GM19238 (cell line): ENCODE results near the gene SEMA5A.

Source experiments
- DNase-seq: peaks from one replicate; pipeline ENCODE4 v3.0.0; 2011; ENCODE audit warnings: low spot score; ENCODE audit not compliant: insufficient read length

SEMA5A gene

GRCh38 chr5:9033524-9033923 lies 512.4 kb downstream of the SEMA5A start:
- DNase-seq: no peak

- no peak for DNase-seq
Measured at GRCh38 chr5:9025942-9026341, 519.9 kb downstream of the SEMA5A start.

- DNase-seq: no peak
Measured at GRCh38 chr5:9020996-9021395, 524.9 kb downstream of the SEMA5A start.

GRCh38 chr5:9015937-9016270 lies 530.0 kb downstream of the SEMA5A start:
- DNase-seq: no peak

- DNase-seq: no peak
Measured at GRCh38 chr5:9015260-9015936, 530.5 kb downstream of the SEMA5A start.

- DNase-seq: no peak
Measured at GRCh38 chr5:9013147-9013546, 532.7 kb downstream of the SEMA5A start.

- no peak for DNase-seq
Measured at GRCh38 chr5:9009931-9010651, 535.8 kb downstream of the SEMA5A start.

- DNase-seq: no peak
Measured at GRCh38 chr5:8997542-8998070, 548.3 kb downstream of the SEMA5A start.

- DNase-seq: no peak
Measured at GRCh38 chr5:8993031-8993430, 552.8 kb downstream of the SEMA5A start.
